GM10266 (cell line): ENCODE measurements around the gene UQCRHL.
"Not testable (repeated sequence)": the region's sequence is repeated elsewhere in the genome, so short reads cannot be mapped to it uniquely, and the experiment has no call there.

Experiments used
- DNase-seq: peaks from one replicate; pipeline ENCODE4 v3.0.0; 2012; ENCODE audit errors: extremely low spot score
- TF ChIP-seq, protein P1 (sequence below): IDR thresholded peaks from 2 replicates; pipeline ENCODE4 v1.5.1; 2012; ENCODE audit warnings: mild to moderate bottlenecking, low read depth; ENCODE audit not compliant: control insufficient read depth, insufficient read depth; ENCODE audit errors: missing control alignments

UQCRHL gene

DNA sequence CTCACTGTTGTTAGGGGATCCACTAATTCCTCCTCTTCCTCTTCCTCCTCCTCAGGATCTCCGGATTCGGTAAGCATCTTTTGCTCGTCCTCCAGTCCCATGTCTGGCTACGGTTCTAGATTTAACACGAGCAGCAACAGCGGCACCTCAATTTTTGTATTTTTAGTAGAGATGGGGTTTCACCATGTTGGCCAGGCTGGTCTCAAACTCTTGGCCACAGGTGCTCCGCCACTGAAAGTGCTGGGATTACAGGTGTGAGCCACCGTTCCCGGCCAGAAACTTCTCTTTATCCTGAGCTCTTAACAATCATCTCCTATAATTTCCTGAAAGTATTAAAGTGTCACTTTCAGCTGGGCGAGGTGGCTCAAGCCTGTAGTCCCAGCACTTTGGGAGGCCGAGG lies at the start of gene UQCRHL:
UQCRHL (minus strand) TSS at position 101 of the 400 bp plus-strand sequence; CDS start at position 101, 0 bp downstream.
- not testable (repeated sequence) for DNase-seq

DNA sequence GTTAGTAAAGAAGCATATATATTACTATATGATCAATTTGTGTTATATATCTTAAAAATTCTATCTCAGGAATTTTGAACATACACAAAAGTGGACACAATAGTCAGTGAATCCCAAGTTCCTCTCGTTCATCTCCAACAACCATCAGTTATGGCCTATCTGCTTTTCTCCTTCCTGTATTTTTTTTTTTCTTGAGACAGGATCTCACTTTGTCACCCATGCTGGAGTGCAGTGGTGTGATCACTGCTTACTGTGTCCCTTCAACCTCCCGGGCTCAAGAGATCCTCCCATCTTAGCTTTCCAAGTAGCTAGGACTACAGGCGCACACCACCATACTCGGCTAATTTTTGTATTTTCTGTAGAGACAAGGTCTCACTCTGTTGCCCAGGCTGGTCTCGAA lies 49.4 kb upstream of the UQCRHL start:
- DNase-seq: no peak
- TF ChIP-seq, protein P1, sequence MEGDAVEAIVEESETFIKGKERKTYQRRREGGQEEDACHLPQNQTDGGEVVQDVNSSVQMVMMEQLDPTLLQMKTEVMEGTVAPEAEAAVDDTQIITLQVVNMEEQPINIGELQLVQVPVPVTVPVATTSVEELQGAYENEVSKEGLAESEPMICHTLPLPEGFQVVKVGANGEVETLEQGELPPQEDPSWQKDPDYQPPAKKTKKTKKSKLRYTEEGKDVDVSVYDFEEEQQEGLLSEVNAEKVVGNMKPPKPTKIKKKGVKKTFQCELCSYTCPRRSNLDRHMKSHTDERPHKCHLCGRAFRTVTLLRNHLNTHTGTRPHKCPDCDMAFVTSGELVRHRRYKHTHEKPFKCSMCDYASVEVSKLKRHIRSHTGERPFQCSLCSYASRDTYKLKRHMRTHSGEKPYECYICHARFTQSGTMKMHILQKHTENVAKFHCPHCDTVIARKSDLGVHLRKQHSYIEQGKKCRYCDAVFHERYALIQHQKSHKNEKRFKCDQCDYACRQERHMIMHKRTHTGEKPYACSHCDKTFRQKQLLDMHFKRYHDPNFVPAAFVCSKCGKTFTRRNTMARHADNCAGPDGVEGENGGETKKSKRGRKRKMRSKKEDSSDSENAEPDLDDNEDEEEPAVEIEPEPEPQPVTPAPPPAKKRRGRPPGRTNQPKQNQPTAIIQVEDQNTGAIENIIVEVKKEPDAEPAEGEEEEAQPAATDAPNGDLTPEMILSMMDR: no peak

DNA sequence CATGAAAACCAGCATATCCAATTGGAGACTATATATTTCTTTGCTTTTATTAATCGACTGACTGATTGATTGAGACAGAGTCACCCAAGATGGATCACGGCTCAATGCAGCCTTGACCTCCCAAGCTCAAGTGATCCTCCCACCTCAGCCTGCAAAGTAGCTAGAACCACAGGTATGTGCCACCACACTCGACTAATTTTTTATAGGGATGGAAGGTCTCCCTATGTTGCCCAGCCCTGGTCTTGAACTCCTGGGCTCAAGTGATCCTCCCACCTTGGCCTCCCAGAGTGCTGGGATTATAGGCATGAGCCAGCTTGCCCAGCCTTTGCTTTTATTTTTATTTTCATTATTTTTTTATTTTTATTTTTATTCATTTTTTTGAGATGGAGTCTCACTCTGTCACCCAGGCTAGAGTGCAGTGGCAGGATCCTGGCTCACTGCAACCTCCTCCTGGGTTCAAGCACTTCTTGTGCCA lies 45.4 kb upstream of the UQCRHL start:
- DNase-seq: no peak
- TF ChIP-seq, protein P1: no peak

DNA sequence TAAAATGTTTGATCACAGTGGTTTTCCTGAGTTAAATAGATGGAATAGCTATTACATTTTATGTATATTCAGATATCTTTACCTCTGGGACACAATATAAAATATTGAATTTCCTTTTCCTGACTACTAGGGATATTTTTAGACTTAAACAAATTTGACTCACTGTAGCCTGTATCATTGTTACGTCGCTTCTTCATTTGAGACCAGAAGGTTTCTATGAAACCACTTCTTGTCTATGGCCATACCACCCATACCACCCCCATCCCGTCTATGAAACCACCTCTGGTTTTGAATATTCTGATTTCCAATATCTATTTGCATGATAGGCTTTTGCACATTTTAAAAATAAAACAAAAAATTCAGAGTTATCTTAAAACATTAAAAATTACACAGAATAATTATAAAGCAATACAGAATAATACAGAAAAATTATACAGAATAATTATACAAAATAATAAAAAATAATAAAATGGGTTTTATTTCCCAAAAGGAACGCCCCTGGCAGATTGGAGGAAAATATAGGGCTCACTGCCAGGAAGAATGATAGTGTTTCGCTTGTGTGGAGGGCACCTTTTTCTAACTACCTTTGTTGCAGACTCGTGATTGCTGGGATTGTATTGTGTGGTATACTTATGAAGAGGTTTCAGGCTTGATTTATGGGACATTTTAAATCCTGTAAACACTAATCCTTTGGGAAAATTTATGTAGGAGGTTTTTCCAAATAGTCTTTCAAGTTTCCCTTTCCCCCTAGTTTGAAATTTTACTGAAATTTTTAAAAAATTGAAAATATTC lies 44.8 kb upstream of the UQCRHL start:
- TF ChIP-seq, protein P1: no peak
- DNase-seq: peak; percentile 38

DNA sequence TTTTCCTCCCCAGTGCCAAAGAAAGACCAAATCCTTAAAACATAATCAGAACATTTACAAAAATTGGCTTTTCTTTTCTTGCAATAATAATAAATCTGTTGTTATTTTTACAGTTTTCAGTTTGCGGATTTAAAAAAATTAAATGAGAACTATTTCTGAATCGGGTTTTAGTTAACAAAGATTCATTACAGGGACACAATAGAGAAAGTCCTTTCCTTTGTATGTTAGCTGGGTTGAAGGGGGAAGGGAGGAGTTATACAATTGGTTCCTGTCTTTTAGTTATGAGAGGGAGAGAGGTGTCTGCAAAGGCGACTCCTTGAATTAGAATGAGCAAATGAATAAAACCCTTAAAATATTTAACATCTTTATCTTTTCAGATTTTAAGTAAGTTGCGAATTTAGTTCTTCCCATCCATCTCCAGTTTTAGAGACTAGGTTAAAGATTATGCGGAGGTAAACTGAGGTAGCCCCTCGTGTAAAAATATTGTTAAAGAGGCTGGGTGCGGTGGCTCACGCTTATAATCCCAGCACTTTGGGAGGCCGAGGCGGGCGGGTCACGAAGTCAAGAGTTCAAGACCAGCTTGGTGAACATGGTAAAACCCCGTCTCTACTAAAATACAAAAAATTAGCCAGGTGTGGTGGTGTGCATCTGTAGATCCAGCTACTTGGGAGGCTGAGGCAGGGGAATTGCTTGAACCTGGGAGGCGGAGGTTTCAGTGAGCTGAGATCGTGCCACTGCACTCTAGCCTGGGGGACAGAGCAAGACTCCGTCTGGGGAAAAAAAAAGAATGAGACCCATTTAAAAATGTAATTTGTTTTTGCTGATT lies 44.0 kb upstream of the UQCRHL start:
- TF ChIP-seq, protein P1: no peak
- no peak for DNase-seq

DNA sequence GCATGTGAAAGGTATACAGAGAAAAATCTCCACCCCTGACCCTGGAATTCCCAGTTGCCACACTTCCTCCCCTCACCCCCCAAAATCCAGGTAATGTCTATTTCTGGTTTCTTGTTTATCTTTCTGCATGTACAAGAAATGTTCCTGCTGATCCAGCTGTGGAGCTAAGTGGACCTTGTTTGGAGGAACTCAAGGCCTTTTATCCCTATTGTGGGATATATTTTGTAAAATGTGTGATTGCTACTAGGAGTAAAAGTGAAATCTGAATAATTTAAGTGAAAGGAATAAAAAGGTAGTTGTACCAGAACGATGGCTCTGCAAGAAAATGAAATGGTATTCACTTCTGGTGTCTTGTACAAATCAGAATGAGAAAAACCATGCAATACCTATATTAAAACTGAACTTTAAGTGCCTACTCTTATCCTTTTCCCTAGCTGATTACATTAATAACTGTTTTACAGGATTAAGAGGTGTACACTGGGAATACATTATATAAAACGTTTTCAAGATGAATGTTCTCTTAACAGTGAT lies 43.1 kb upstream of the UQCRHL start:
- no peak for DNase-seq
- TF ChIP-seq, protein P1: no peak

DNA sequence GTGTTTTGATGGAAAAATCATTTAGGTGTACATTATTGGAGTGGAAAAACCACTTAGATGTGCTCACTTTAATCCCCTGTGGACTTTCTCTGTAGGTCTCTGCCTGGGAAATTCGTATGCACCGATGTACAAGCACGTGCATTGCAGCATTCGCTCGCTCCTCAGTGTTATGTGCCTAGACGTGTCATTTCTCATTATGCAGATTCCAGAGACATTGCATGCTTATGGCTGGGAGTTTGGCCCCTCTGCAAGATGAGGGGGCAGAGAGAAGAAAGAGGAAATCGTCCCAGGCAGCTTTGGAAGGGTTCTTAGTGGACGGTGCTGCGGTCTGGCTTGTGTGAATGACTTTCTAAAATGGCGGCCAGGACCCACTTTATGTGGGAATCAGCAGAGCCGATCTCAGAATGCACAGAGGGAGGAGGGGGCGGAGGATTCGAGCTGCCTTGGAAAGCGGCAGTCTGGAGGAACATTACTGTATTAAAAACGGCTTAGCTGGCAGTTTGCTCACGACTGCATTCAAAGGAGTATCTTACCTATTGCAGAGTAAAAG lies 42.4 kb upstream of the UQCRHL start:
- TF ChIP-seq, protein P1: no peak
- no peak for DNase-seq
